ENCODE data around the gene HEXB. TPM values are rescaled to one million over a fixed set of nuclear protein-coding genes. Genes with fewer than 3 reads are reported as not detected.

Gene HEXB
- total and polyA plus RNA-seq, 9 of the 15 experiments (the other 6 are each of a cell fraction or from before 2014, with no cell fraction given), result 22.9 to 158 (median 108) TPM

GRCh38 chr5:74640450-74640953, 44.5 kb upstream of the HEXB start, which contains the start of gene ENC1 (continued):
- TF ChIP-seq NCOA6 (IDR thresholded peaks at IDR 0.05) (no peak), MTA2 (IDR thresholded peaks at IDR 0.05; ENCODE audit: low read depth) (no peak), ZNF143 (CRISPR knock-in tag; IDR thresholded peaks at IDR 0.05) (no peak), HMBOX1 (IDR thresholded peaks at IDR 0.05) (no peak), MCM2 (IDR thresholded peaks at IDR 0.05; ENCODE audit: low read depth) (no peak), PHF8 (IDR thresholded peaks at IDR 0.05; ENCODE audit: borderline replicate concordance, low read length) (no peak), TEAD4 (IDR thresholded peaks at IDR 0.05; ENCODE audit: low read length) (no peak), TEAD4 (CRISPR knock-in tag; IDR thresholded peaks at IDR 0.05; ENCODE audit: borderline replicate concordance) (no peak), EP400 (IDR thresholded peaks at IDR 0.05) (no peak), THRA (IDR thresholded peaks at IDR 0.05) (no peak), BHLHE40 (IDR thresholded peaks at IDR 0.05; ENCODE audit: low read length) (no peak), HMG20B (CRISPR knock-in tag; IDR thresholded peaks at IDR 0.05) (no peak), POLR2G (IDR thresholded peaks at IDR 0.05; ENCODE audit: low read depth, low read length) (peak; percentile 75), ZNF589 (CRISPR knock-in tag; IDR thresholded peaks at IDR 0.05; ENCODE audit: low read depth) (no peak), REST (IDR thresholded peaks at IDR 0.05; ENCODE audit: borderline replicate concordance) (peak; percentile 37; the same call in 1 of the 2 replicates), REST (CRISPR knock-in tag; IDR thresholded peaks at IDR 0.05; ENCODE audit: low read depth) (no peak), THRAP3 (IDR thresholded peaks at IDR 0.05; ENCODE audit: borderline replicate concordance) (no peak), ZNF655 (CRISPR knock-in tag; IDR thresholded peaks at IDR 0.05) (no peak)
